C4-2B (cell line): ENCODE results near the gene GPATCH4.

ENCODE experiments used
- ZFX ChIP-seq: fragments of 450-650 bp; IDR thresholded peaks from 2 replicates; pipeline ENCODE4 v1.6.1; 2017
- TF ChIP-seq, protein P1 (sequence below): fragments of 450-650 bp; conservative IDR thresholded peaks from 2 replicates; pipeline ENCODE4 v1.5.1; 2017; ENCODE audit warnings: mild to moderate bottlenecking

DNA sequence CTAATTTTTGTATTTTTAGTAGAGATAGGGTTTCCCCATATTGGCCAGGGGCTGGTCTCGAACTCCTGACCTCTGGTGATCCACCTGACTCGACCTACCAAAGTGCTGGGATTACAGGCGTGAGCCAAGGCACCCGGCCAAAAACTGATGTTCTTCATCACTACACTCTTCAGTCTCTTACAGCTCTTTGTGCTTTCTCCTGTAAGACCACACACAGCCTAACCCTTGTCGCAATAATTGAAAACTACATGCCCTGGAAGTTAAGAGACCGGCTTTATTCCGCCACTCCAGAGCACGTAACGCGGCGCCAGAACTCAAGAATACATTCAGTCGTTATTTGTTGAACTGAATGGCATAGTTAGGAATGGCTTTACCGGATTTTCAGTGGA is 552 bp downstream of the GPATCH4 start:
- TF ChIP-seq, protein P1, sequence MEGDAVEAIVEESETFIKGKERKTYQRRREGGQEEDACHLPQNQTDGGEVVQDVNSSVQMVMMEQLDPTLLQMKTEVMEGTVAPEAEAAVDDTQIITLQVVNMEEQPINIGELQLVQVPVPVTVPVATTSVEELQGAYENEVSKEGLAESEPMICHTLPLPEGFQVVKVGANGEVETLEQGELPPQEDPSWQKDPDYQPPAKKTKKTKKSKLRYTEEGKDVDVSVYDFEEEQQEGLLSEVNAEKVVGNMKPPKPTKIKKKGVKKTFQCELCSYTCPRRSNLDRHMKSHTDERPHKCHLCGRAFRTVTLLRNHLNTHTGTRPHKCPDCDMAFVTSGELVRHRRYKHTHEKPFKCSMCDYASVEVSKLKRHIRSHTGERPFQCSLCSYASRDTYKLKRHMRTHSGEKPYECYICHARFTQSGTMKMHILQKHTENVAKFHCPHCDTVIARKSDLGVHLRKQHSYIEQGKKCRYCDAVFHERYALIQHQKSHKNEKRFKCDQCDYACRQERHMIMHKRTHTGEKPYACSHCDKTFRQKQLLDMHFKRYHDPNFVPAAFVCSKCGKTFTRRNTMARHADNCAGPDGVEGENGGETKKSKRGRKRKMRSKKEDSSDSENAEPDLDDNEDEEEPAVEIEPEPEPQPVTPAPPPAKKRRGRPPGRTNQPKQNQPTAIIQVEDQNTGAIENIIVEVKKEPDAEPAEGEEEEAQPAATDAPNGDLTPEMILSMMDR, result no peak
- no peak for TF ChIP-seq ZFX
